Kidney epithelial cell (primary cell): Measurements from ENCODE around the gene DYNC1I2. TPM values are rescaled to one million over a fixed set of nuclear protein-coding genes. Genes with fewer than 3 reads are reported as not detected.
A peak's percentile ranks its signal among the peaks of the same experiment; 100 is the strongest.

ENCODE experiments used
- DNase-seq: peaks from one replicate; pipeline ENCODE4 v3.0.0-alpha.2; 2010; ENCODE audit warnings: low read depth
- H3K27me3 ChIP-seq: 2 replicates; pipeline ENCODE4 v1.6.0; 2011; ENCODE audit warnings: low read length; ENCODE audit not compliant: control insufficient read depth, insufficient read depth
- H3K36me3 ChIP-seq: 2 replicates; pipeline ENCODE4 v1.5.1; 2011; ENCODE audit warnings: low read length; ENCODE audit not compliant: control insufficient read depth, insufficient read depth
- H3K4me3 ChIP-seq: 2 replicates; pipeline ENCODE4 v1.5.1; 2011; ENCODE audit warnings: low read depth, mild to moderate bottlenecking, control low read depth, low read length
- total RNA-seq: library from RNA; depleted of rRNA; stranded (reverse); fragments of >200 nt; gene quantifications from 2 replicates; pipeline ENCODE4 v1.2.3, GENCODE V29; 2015
- TF ChIP-seq, protein P1 (sequence below): IDR thresholded peaks from 2 replicates; pipeline ENCODE4 v1.5.1; 2011; ENCODE audit warnings: mild to moderate bottlenecking, moderate library complexity, low read length, control low read depth, inconsistent platforms; ENCODE audit not compliant: insufficient read depth, poor library complexity, severe bottlenecking

Gene DYNC1I2
- total RNA-seq, 1 donor from 2014 or later = 129 TPM

- TF ChIP-seq, protein P1, sequence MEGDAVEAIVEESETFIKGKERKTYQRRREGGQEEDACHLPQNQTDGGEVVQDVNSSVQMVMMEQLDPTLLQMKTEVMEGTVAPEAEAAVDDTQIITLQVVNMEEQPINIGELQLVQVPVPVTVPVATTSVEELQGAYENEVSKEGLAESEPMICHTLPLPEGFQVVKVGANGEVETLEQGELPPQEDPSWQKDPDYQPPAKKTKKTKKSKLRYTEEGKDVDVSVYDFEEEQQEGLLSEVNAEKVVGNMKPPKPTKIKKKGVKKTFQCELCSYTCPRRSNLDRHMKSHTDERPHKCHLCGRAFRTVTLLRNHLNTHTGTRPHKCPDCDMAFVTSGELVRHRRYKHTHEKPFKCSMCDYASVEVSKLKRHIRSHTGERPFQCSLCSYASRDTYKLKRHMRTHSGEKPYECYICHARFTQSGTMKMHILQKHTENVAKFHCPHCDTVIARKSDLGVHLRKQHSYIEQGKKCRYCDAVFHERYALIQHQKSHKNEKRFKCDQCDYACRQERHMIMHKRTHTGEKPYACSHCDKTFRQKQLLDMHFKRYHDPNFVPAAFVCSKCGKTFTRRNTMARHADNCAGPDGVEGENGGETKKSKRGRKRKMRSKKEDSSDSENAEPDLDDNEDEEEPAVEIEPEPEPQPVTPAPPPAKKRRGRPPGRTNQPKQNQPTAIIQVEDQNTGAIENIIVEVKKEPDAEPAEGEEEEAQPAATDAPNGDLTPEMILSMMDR = peak; percentile 22
- no peak for DNase-seq
These were observed 19.0 kb downstream of the DYNC1I2 start for GRCh38 chr2:171706152-171706803.

DNA sequence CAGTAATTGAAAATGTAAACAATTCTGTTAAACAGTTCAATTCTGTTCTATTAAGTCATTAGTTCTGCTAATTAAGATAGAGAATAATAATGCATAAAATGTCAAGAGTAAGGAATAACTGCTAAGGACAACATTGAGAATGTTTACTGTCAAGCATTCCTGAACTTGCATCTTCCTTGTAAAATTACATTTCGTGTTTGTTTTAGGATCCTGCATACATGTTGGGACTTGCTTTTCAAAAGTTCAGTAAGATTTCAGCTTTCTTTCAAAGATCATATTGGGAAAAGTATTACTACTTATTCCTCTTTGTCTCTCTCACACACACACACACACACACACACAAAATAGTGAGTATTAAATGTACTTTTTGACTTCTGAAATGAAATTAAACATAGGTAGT lies 20.5 kb downstream of the DYNC1I2 start:
- Histone ChIP-seq H3K4me3 (no peak overlapping the region), H3K27me3 (no peaks in the 10 kb centered on the region), H3K36me3 (no peaks in the 10 kb centered on the region)
- TF ChIP-seq, protein P1 = no peak
- DNase-seq = no peak

More at GRCh38 chr2:171706152-171706803, 19.0 kb downstream of the DYNC1I2 start:
- H3K36me3 ChIP-seq = no peaks in the 10 kb centered on the region
- no peak overlapping the region for H3K4me3 ChIP-seq
- H3K27me3 ChIP-seq = no peaks in the 10 kb centered on the region

- no peak for DNase-seq
- no peaks in the 10 kb centered on the region for H3K36me3 ChIP-seq
- no peak overlapping the region for H3K4me3 ChIP-seq
- H3K27me3 ChIP-seq = no peaks in the 10 kb centered on the region
- TF ChIP-seq, protein P1 = no peak
These were observed 21.9 kb downstream of the DYNC1I2 start for GRCh38 chr2:171709011-171709685.

GRCh38 chr2:171711351-171711750 lies 24.1 kb downstream of the DYNC1I2 start:
- H3K4me3 ChIP-seq = no peak overlapping the region
- DNase-seq = no peak
- TF ChIP-seq, protein P1 = no peak
- no peaks in the 10 kb centered on the region for H3K36me3 ChIP-seq
- H3K27me3 ChIP-seq = no peaks in the 10 kb centered on the region

GRCh38 chr2:171712051-171712450 lies 24.8 kb downstream of the DYNC1I2 start:
- TF ChIP-seq, protein P1 = no peak
- no peak for DNase-seq

More at GRCh38 chr2:171712051-171712450, 24.8 kb downstream of the DYNC1I2 start:
- no peaks in the 10 kb centered on the region for H3K36me3 ChIP-seq
- H3K27me3 ChIP-seq = no peaks in the 10 kb centered on the region
- no peak overlapping the region for H3K4me3 ChIP-seq
